ENCODE data around the gene UNC13B.

Gene UNC13B

GRCh38 chr9:35357826-35358225, 196.0 kb downstream of the UNC13B start:
- no peaks in the 10 kb centered on the region for H3K27me3 ChIP-seq (ENCODE audit: control insufficient read depth in 5 of 5, insufficient read depth in 4 of 5, low read length in 5 of 5)
- no peak overlapping the region for H3K4me3 ChIP-seq (ENCODE audit: low read depth in 1 of 5, low read length in 5 of 5)
- H3K9ac ChIP-seq (ENCODE audit: low read length in 5 of 5), result no peak overlapping the region
- no peaks in the 10 kb centered on the region for H3K4me1 ChIP-seq (ENCODE audit: control insufficient read depth in 5 of 5, insufficient read depth in 5 of 5, low read length in 5 of 5)
- H3K36me3 ChIP-seq (ENCODE audit: control insufficient read depth in 5 of 5, insufficient read depth in 5 of 5, low read length in 5 of 5), result peaks cover 0 to 4% (median 0%) of the 10 kb centered on the region in 5 donors
- no peaks in the 10 kb centered on the region for H3K9me3 ChIP-seq (ENCODE audit: control insufficient read depth in 5 of 5, low read length in 5 of 5)
- H3K27ac ChIP-seq (ENCODE audit: low read depth, low read length), result no peak overlapping the region

GRCh38 chr9:35364817-35365585, 203.2 kb downstream of the UNC13B start:
- H3K4me3 ChIP-seq (ENCODE audit: low read depth in 1 of 5, low read length in 5 of 5), result no peak overlapping the region
- H3K27me3 ChIP-seq (ENCODE audit: control insufficient read depth in 5 of 5, insufficient read depth in 4 of 5, low read length in 5 of 5), result no peaks in the 10 kb centered on the region
- H3K36me3 ChIP-seq (ENCODE audit: control insufficient read depth in 5 of 5, insufficient read depth in 5 of 5, low read length in 5 of 5), result peaks cover 5 to 10% (median 6%) of the 10 kb centered on the region in 5 donors
- no peaks in the 10 kb centered on the region for H3K9me3 ChIP-seq (ENCODE audit: control insufficient read depth in 5 of 5, low read length in 5 of 5)
- H3K9ac ChIP-seq (ENCODE audit: low read length in 5 of 5), result no peak overlapping the region
- peaks cover 0 to 12% (median 0%) of the 10 kb centered on the region in 5 donors for H3K4me1 ChIP-seq (ENCODE audit: control insufficient read depth in 5 of 5, insufficient read depth in 5 of 5, low read length in 5 of 5)
- no peak overlapping the region for H3K27ac ChIP-seq (ENCODE audit: low read depth, low read length)

GRCh38 chr9:35366627-35367026, 204.8 kb downstream of the UNC13B start:
- Histone ChIP-seq H3K9ac (ENCODE audit: low read length in 5 of 5) (no peak overlapping the region), H3K9me3 (ENCODE audit: control insufficient read depth in 5 of 5, low read length in 5 of 5) (no peaks in the 10 kb centered on the region), H3K36me3 (ENCODE audit: control insufficient read depth in 5 of 5, insufficient read depth in 5 of 5, low read length in 5 of 5) (peaks cover 8 to 19% (median 12%) of the 10 kb centered on the region in 5 donors), H3K27me3 (ENCODE audit: control insufficient read depth in 5 of 5, insufficient read depth in 4 of 5, low read length in 5 of 5) (no peaks in the 10 kb centered on the region), H3K4me3 (ENCODE audit: low read depth in 1 of 5, low read length in 5 of 5) (no peak overlapping the region), H3K4me1 (ENCODE audit: control insufficient read depth in 5 of 5, insufficient read depth in 5 of 5, low read length in 5 of 5) (peaks cover 0 to 12% (median 0%) of the 10 kb centered on the region in 5 donors), H3K27ac (ENCODE audit: low read depth, low read length) (no peak overlapping the region)

GRCh38 chr9:35367451-35367850, 205.6 kb downstream of the UNC13B start:
- Histone ChIP-seq H3K4me1 (ENCODE audit: control insufficient read depth in 5 of 5, insufficient read depth in 5 of 5, low read length in 5 of 5) (peaks cover 0 to 12% (median 0%) of the 10 kb centered on the region in 5 donors), H3K27ac (ENCODE audit: low read depth, low read length) (no peak overlapping the region), H3K9ac (ENCODE audit: low read length in 5 of 5) (no peak overlapping the region), H3K36me3 (ENCODE audit: control insufficient read depth in 5 of 5, insufficient read depth in 5 of 5, low read length in 5 of 5) (peaks cover 8 to 19% (median 12%) of the 10 kb centered on the region in 5 donors), H3K4me3 (ENCODE audit: low read depth in 1 of 5, low read length in 5 of 5) (no peak overlapping the region), H3K9me3 (ENCODE audit: control insufficient read depth in 5 of 5, low read length in 5 of 5) (no peaks in the 10 kb centered on the region), H3K27me3 (ENCODE audit: control insufficient read depth in 5 of 5, insufficient read depth in 4 of 5, low read length in 5 of 5) (no peaks in the 10 kb centered on the region)

GRCh38 chr9:35370241-35370640, 208.4 kb downstream of the UNC13B start:
- Histone ChIP-seq H3K4me1 (ENCODE audit: control insufficient read depth in 5 of 5, insufficient read depth in 5 of 5, low read length in 5 of 5) (peaks cover 0 to 5% (median 0%) of the 10 kb centered on the region in 5 donors), H3K36me3 (ENCODE audit: control insufficient read depth in 5 of 5, insufficient read depth in 5 of 5, low read length in 5 of 5) (peaks cover 12 to 25% (median 14%) of the 10 kb centered on the region in 5 donors), H3K4me3 (ENCODE audit: low read depth in 1 of 5, low read length in 5 of 5) (no peak overlapping the region), H3K27me3 (ENCODE audit: control insufficient read depth in 5 of 5, insufficient read depth in 4 of 5, low read length in 5 of 5) (no peaks in the 10 kb centered on the region), H3K9me3 (ENCODE audit: control insufficient read depth in 5 of 5, low read length in 5 of 5) (no peaks in the 10 kb centered on the region), H3K9ac (ENCODE audit: low read length in 5 of 5) (no peak overlapping the region), H3K27ac (ENCODE audit: low read depth, low read length) (no peak overlapping the region)

- no peaks in the 10 kb centered on the region for H3K27me3 ChIP-seq (ENCODE audit: control insufficient read depth in 5 of 5, insufficient read depth in 4 of 5, low read length in 5 of 5)
- H3K36me3 ChIP-seq (ENCODE audit: control insufficient read depth in 5 of 5, insufficient read depth in 5 of 5, low read length in 5 of 5), result peaks cover 11 to 38% (median 29%) of the 10 kb centered on the region in 5 donors
- H3K9me3 ChIP-seq (ENCODE audit: control insufficient read depth in 5 of 5, low read length in 5 of 5), result no peaks in the 10 kb centered on the region
- no peaks in the 10 kb centered on the region for H3K4me1 ChIP-seq (ENCODE audit: control insufficient read depth in 5 of 5, insufficient read depth in 5 of 5, low read length in 5 of 5)
- H3K9ac ChIP-seq (ENCODE audit: low read length in 5 of 5), result no peak overlapping the region
- H3K4me3 ChIP-seq (ENCODE audit: low read depth in 1 of 5, low read length in 5 of 5), result no peak overlapping the region
- no peak overlapping the region for H3K27ac ChIP-seq (ENCODE audit: low read depth, low read length)
Observed at GRCh38 chr9:35374436-35374835, 212.6 kb downstream of the UNC13B start.

- H3K9ac ChIP-seq (ENCODE audit: low read length in 5 of 5), result no peak overlapping the region
- no peak overlapping the region for H3K27ac ChIP-seq (ENCODE audit: low read depth, low read length)
- no peaks in the 10 kb centered on the region for H3K4me1 ChIP-seq (ENCODE audit: control insufficient read depth in 5 of 5, insufficient read depth in 5 of 5, low read length in 5 of 5)
- H3K36me3 ChIP-seq (ENCODE audit: control insufficient read depth in 5 of 5, insufficient read depth in 5 of 5, low read length in 5 of 5), result peaks cover 6 to 34% (median 26%) of the 10 kb centered on the region in 5 donors
- no peaks in the 10 kb centered on the region for H3K9me3 ChIP-seq (ENCODE audit: control insufficient read depth in 5 of 5, low read length in 5 of 5)
- H3K27me3 ChIP-seq (ENCODE audit: control insufficient read depth in 5 of 5, insufficient read depth in 4 of 5, low read length in 5 of 5), result no peaks in the 10 kb centered on the region
- H3K4me3 ChIP-seq (ENCODE audit: low read depth in 1 of 5, low read length in 5 of 5), result no peak overlapping the region
Observed at GRCh38 chr9:35374910-35375309, 213.1 kb downstream of the UNC13B start.

- H3K4me1 ChIP-seq (ENCODE audit: control insufficient read depth in 5 of 5, insufficient read depth in 5 of 5, low read length in 5 of 5), result no peaks in the 10 kb centered on the region
- H3K9me3 ChIP-seq (ENCODE audit: control insufficient read depth in 5 of 5, low read length in 5 of 5), result no peaks in the 10 kb centered on the region
- no peaks in the 10 kb centered on the region for H3K27me3 ChIP-seq (ENCODE audit: control insufficient read depth in 5 of 5, insufficient read depth in 4 of 5, low read length in 5 of 5)
- no peak overlapping the region for H3K27ac ChIP-seq (ENCODE audit: low read depth, low read length)
- H3K4me3 ChIP-seq (ENCODE audit: low read depth in 1 of 5, low read length in 5 of 5), result no peak overlapping the region
- peaks cover 0 to 61% (median 42%) of the 10 kb centered on the region in 5 donors for H3K36me3 ChIP-seq (ENCODE audit: control insufficient read depth in 5 of 5, insufficient read depth in 5 of 5, low read length in 5 of 5)
- no peak overlapping the region for H3K9ac ChIP-seq (ENCODE audit: low read length in 5 of 5)
Observed at GRCh38 chr9:35380039-35380438, 218.2 kb downstream of the UNC13B start.

GRCh38 chr9:35380619-35381018, 218.8 kb downstream of the UNC13B start:
- H3K4me1 ChIP-seq (ENCODE audit: control insufficient read depth in 5 of 5, insufficient read depth in 5 of 5, low read length in 5 of 5), result no peaks in the 10 kb centered on the region
- no peaks in the 10 kb centered on the region for H3K9me3 ChIP-seq (ENCODE audit: control insufficient read depth in 5 of 5, low read length in 5 of 5)
- H3K27me3 ChIP-seq (ENCODE audit: control insufficient read depth in 5 of 5, insufficient read depth in 4 of 5, low read length in 5 of 5), result no peaks in the 10 kb centered on the region
- no peak overlapping the region for H3K9ac ChIP-seq (ENCODE audit: low read length in 5 of 5)
- H3K27ac ChIP-seq (ENCODE audit: low read depth, low read length), result no peak overlapping the region
- H3K4me3 ChIP-seq (ENCODE audit: low read depth in 1 of 5, low read length in 5 of 5), result no peak overlapping the region
- H3K36me3 ChIP-seq (ENCODE audit: control insufficient read depth in 5 of 5, insufficient read depth in 5 of 5, low read length in 5 of 5), result peaks cover 0 to 62% (median 42%) of the 10 kb centered on the region in 5 donors

GRCh38 chr9:35385042-35385441, 223.2 kb downstream of the UNC13B start:
- no peak overlapping the region for H3K27ac ChIP-seq (ENCODE audit: low read depth, low read length)
- H3K27me3 ChIP-seq (ENCODE audit: control insufficient read depth in 5 of 5, insufficient read depth in 4 of 5, low read length in 5 of 5), result no peaks in the 10 kb centered on the region
- peaks cover 16 to 82% (median 61%) of the 10 kb centered on the region in 5 donors for H3K36me3 ChIP-seq (ENCODE audit: control insufficient read depth in 5 of 5, insufficient read depth in 5 of 5, low read length in 5 of 5)
- H3K4me1 ChIP-seq (ENCODE audit: control insufficient read depth in 5 of 5, insufficient read depth in 5 of 5, low read length in 5 of 5), result no peaks in the 10 kb centered on the region
- no peak overlapping the region for H3K4me3 ChIP-seq (ENCODE audit: low read depth in 1 of 5, low read length in 5 of 5)
- no peak overlapping the region for H3K9ac ChIP-seq (ENCODE audit: low read length in 5 of 5)
- H3K9me3 ChIP-seq (ENCODE audit: control insufficient read depth in 5 of 5, low read length in 5 of 5), result no peaks in the 10 kb centered on the region

All from subcutaneous abdominal adipose tissue (tissue), 5 donors.